DOHH2 (cell line): Measurements from ENCODE around the gene ZNF236.

Experiments
- H3F3A ChIP-seq: fragments of 200-600 bp; sonication (generic), shearing (Covaris generic); 2 replicates; pipeline ENCODE4 v1.6.0; 2016; ENCODE audit warnings: antibody characterized with exemption, mild to moderate bottlenecking; ENCODE audit not compliant: control insufficient read depth, insufficient read depth
- H3K27ac ChIP-seq: fragments of 200-600 bp; sonication (generic); 2 replicates; pipeline ENCODE4 v1.5.1; 2014; ENCODE audit warnings: low read depth, mild to moderate bottlenecking, low read length, moderate library complexity
- H3K27me3 ChIP-seq: fragments of 200-600 bp; sonication (generic); 2 replicates; pipeline ENCODE4 v1.6.1; 2014; ENCODE audit warnings: mild to moderate bottlenecking, low read length, mixed read lengths; ENCODE audit not compliant: control insufficient read depth
- H3K36me3 ChIP-seq: fragments of 200-600 bp; sonication (generic); 2 replicates; pipeline ENCODE4 v1.6.1; 2014; ENCODE audit warnings: mild to moderate bottlenecking, low read length, moderate library complexity, mixed read lengths; ENCODE audit not compliant: control insufficient read depth
- H3K4me1 ChIP-seq: fragments of 200-600 bp; sonication (generic); 2 replicates; pipeline ENCODE4 v1.6.1; 2014; ENCODE audit warnings: mild to moderate bottlenecking, low read length, mixed read lengths; ENCODE audit not compliant: control insufficient read depth
- H3K4me2 ChIP-seq: fragments of 200-600 bp; sonication (generic); 2 replicates; pipeline ENCODE4 v1.6.0; 2014; ENCODE audit warnings: mild to moderate bottlenecking, low read length, moderate library complexity
- H3K4me3 ChIP-seq: fragments of 200-600 bp; sonication (generic); 2 replicates; pipeline ENCODE4 v1.5.1; 2014; ENCODE audit warnings: mild to moderate bottlenecking, low read length, mixed read lengths
- H3K79me2 ChIP-seq: fragments of 200-600 bp; sonication (generic); 2 replicates; pipeline ENCODE4 v1.6.1; 2014; ENCODE audit warnings: mild to moderate bottlenecking, low read length, mixed read lengths; ENCODE audit not compliant: control insufficient read depth
- H3K9me2 ChIP-seq: fragments of 200-600 bp; sonication (generic); replicated peaks from 2 replicates; pipeline ENCODE4 v1.6.1; 2014; ENCODE audit warnings: mild to moderate bottlenecking, low read length, mixed read lengths; ENCODE audit not compliant: control insufficient read depth
- H3K9me3 ChIP-seq: fragments of 200-600 bp; sonication (generic); 2 replicates; pipeline ENCODE4 v1.6.1; 2014; ENCODE audit warnings: antibody characterized with exemption, low read length, mixed read lengths; ENCODE audit not compliant: control insufficient read depth, insufficient read depth
- H4K20me1 ChIP-seq: fragments of 200-600 bp; sonication (generic); 2 replicates; pipeline ENCODE4 v1.6.0; 2014; ENCODE audit warnings: low read depth, mild to moderate bottlenecking, antibody characterized with exemption, low read length, moderate library complexity; ENCODE audit not compliant: control insufficient read depth, insufficient read depth
- CTCF ChIP-seq: fragments of 200-600 bp; sonication (generic); IDR thresholded peaks from one replicate; pipeline ENCODE4 v1.5.1; 2014; ENCODE audit warnings: antibody characterized with exemption, mild to moderate bottlenecking, low read depth, low read length; ENCODE audit not compliant: poor library complexity, severe bottlenecking
- EZH2phosphoT487 ChIP-seq: fragments of 200-600 bp; sonication (generic); IDR thresholded peaks from 2 replicates; pipeline ENCODE4 v1.6.1; 2017; ENCODE audit warnings: borderline replicate concordance, mild to moderate bottlenecking, antibody characterized with exemption, low read length, moderate library complexity, mixed read lengths

The ZNF236 gene

GRCh38 chr18:76979111-76979751 is 156.9 kb downstream of the ZNF236 start:
- Histone ChIP-seq H3K79me2 (peaks cover 6% of the 10 kb centered on the region), H3K4me3 (peak overlapping the region; percentile 86), H3K9me3 (no peaks in the 10 kb centered on the region), H3K4me1 (peaks cover 80% of the 10 kb centered on the region), H3K36me3 (peaks cover 25% of the 10 kb centered on the region), H3K9me2 (no peaks in the 10 kb centered on the region), H3F3A (peaks cover 42% of the 10 kb centered on the region), H3K4me2 (peak overlapping the region; percentile 70), H4K20me1 (no peaks in the 10 kb centered on the region), H3K27ac (peak overlapping the region; percentile 98), H3K27me3 (no peaks in the 10 kb centered on the region)
- TF ChIP-seq CTCF (no peak), EZH2phosphoT487 (no peak)

- no peaks in the 10 kb centered on the region for H4K20me1 ChIP-seq
- peak overlapping the region; percentile 70 for H3K4me2 ChIP-seq
- no peaks in the 10 kb centered on the region for H3K9me2 ChIP-seq
- H3K36me3 ChIP-seq = peaks cover 27% of the 10 kb centered on the region
- no peaks in the 10 kb centered on the region for H3K27me3 ChIP-seq
- no peak for TF ChIP-seq CTCF
- TF ChIP-seq EZH2phosphoT487 = no peak
- peak overlapping the region; percentile 98 for H3K27ac ChIP-seq
- peaks cover 73% of the 10 kb centered on the region for H3K4me1 ChIP-seq
- no peaks in the 10 kb centered on the region for H3K9me3 ChIP-seq
- peaks cover 42% of the 10 kb centered on the region for H3F3A ChIP-seq
- peaks cover 6% of the 10 kb centered on the region for H3K79me2 ChIP-seq
- peak overlapping the region; percentile 86 for H3K4me3 ChIP-seq
Observed at GRCh38 chr18:76979906-76980305, 157.5 kb downstream of the ZNF236 start.

- Histone ChIP-seq H3K4me3 (peak overlapping the region; percentile 86), H3K9me3 (no peaks in the 10 kb centered on the region), H3K4me2 (peak overlapping the region; percentile 70), H3K9me2 (no peaks in the 10 kb centered on the region), H3F3A (peaks cover 42% of the 10 kb centered on the region), H3K36me3 (peaks cover 27% of the 10 kb centered on the region), H3K27ac (peak overlapping the region; percentile 98), H4K20me1 (no peaks in the 10 kb centered on the region), H3K27me3 (no peaks in the 10 kb centered on the region), H3K79me2 (peaks cover 6% of the 10 kb centered on the region), H3K4me1 (peaks cover 73% of the 10 kb centered on the region)
- TF ChIP-seq CTCF (no peak), EZH2phosphoT487 (no peak)
Observed at GRCh38 chr18:76980663-76981395, 158.5 kb downstream of the ZNF236 start.
